HG03066 (cell line): ENCODE results near the gene RGS1.

Experiments used
- ATAC-seq: cut with Tn5 transposase; IDR thresholded peaks from one replicate; pipeline ENCODE4 v1.9.1; 2021; ENCODE audit warnings: low read depth; ENCODE audit not compliant: unreplicated experiment

RGS1 gene, protein sequence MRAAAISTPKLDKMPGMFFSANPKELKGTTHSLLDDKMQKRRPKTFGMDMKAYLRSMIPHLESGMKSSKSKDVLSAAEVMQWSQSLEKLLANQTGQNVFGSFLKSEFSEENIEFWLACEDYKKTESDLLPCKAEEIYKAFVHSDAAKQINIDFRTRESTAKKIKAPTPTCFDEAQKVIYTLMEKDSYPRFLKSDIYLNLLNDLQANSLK

GRCh38 chr1:192575499-192576189 lies at the start of gene RGS1:
Gene RGS1 (plus strand): TSS chr1:192575773. CDS start chr1:192575793, 20 bp downstream.
- peak; percentile 76 for ATAC-seq

GRCh38 chr1:192527111-192527795 lies 48.3 kb upstream of the RGS1 start:
- ATAC-seq = no peak

GRCh38 chr1:192527950-192528349 lies 47.6 kb upstream of the RGS1 start:
- peak; percentile 33 for ATAC-seq

DNA sequence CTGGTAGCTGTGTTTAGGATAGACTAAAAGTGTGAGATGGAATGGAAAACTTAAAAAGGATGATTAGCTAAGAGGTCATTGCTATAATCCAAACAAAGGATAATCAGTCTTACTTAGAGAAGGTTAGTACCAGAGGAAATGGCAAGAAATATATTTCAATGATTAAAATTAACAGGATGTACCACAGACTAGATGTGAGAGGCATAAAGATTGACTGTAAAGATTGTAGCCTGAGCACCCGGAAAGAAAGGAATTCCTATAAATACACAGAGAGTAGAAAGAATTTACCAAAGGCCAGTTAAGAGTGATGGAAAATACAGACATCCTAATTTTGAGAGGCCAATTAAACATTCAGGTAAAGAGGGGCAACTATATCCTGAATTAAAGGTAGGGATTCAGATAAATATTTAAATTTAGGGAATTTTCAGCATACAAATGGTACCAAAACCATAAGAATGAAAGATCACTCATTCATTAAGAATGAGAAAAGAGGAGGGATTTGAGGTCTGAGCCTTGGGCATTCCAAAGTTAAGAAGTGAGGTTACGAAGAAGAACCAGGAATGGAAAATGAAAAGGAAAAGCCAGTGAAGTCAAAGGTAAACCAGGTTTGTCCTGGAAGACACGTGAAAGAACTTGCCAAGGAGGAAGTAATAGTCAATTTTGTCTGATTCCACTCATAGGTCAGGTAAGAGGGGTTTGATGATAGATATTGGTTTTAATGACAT lies 46.4 kb upstream of the RGS1 start:
- no peak for ATAC-seq

- no peak for ATAC-seq
These were observed 45.8 kb upstream of the RGS1 start for GRCh38 chr1:192529811-192530210.

GRCh38 chr1:192530254-192530653 lies 45.3 kb upstream of the RGS1 start:
- peak; percentile 90 for ATAC-seq

DNA sequence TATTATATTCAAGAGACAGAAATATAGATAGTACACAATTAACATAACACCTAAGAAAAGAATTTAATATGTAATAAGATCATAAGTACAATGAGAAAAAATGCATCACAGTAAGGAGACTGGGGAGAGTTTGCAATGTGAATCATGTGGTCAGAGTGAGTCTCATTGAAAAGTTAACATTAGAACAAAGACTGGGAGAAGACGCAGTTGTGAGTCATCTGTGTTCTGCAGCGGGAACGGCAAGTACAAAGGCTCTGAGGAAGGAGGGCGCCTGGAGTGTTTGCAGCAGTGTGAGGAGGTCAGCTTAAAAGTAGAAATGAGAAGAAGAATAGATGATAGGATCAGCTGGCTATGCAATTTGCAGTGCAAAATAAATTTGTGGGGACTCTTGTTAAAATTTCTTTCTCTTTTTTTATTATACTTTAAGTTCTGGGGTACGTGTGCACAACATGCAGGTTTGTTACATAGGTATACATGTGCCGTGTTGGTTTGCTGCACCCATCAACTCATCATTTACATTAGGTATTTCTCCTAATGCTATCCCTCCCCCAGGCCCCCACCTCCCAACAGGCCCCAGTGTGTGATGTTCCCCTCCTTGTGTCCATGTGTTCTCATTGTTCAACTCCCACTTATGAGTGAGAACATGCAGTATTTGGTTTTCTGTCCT lies 44.4 kb upstream of the RGS1 start:
- peak; percentile 61 for ATAC-seq

GRCh38 chr1:192534666-192535065 lies 40.9 kb upstream of the RGS1 start:
- ATAC-seq = no peak

- no peak for ATAC-seq
These were observed 39.5 kb upstream of the RGS1 start for GRCh38 chr1:192535916-192536664.

DNA sequence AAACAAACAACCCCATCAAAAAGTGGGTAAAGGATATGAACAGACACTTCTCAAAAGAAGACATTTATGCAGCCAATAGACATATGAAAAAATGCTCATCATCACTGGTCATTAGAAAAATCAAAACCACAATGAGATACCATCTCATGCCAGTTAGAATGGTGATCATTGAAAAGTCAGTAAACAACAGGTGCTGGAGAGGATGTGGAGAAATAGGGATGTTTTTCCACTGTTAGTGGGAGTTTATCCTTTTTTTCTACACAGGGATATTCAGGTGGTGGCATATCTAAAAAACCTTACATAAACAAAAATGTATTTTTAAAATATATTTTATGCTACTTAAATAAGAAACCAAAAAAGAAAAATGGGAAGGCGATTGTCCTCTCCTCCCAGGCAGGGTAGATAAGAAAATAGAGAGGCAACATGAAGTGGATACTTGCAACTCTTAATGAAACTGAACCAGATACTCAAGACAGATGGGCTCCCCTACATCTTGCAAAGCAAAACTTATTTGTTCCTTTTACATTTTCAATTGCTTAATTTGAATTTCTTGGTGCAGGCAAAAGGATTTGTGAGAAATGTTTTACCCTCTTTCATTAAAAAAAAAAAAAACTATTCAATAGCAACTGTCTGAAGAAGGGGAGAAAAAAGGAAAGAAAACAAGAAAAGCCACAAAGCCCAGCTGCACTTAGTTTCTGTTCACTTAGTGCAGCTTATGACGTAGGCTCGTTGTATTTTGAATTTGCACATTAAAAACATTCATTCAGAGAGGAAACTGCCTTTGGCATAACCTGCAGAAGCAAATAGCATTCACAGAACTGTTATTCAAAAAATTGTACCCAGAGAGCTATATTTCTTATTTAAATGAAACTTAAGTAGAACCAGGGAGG lies 36.9 kb upstream of the RGS1 start:
- peak; percentile 84 for ATAC-seq

DNA sequence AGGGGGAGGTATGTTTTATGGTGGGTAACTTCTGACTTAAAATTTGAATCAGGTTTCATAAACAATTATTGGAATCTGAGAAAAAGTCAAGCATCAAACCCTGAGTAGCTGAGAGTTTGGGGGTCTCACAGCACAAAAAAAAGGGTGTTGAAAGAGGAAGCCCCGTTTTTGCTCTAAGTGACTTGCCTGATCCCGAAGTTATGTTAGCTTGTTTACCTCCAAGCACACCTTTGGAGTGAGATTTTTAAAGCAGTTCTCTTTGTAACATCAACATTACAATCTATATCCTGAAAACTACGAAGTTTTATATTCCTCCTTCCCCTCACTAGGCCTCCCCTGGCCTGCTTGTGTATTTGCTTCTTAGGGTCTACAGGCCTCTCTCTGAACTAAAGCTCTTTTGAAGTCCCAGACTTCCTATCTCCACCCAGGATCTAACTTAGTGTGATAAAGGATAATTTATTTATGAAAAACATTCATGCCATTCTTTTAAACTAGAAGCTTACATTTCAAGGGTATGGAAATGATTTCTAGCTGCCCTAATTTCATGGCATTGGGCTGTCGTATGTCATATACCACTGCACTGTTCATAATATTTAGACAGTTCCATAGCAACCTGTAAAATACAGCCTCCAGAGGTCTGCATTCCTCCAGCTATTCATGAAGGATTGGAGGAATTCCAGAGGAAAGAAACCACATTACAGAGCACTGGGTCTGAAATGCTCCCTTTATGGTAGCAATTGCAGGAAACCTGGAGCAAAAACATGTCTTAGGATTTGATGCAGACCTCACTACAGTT lies 36.1 kb upstream of the RGS1 start:
- no peak for ATAC-seq

DNA sequence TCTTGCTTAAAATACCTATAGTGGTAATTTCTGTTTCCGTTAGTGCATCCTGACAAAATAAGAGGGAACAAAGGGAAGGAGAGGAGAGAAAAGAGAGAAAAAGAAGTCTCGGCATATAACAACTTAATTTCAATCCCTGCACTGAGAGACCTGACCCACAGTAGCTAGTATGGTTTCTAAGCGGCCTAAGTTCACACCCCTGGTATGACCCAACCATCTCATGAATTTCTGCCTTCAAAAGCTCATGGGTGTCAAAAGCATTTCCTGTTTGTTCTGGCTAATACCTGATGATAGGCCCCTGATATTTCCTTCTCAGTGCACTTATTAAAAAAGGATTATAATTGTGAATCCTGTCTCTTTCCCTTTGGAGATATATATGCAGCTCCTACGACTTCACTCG lies 32.1 kb upstream of the RGS1 start:
- ATAC-seq = no peak

- peak; percentile 43 for ATAC-seq
These were observed 29.6 kb upstream of the RGS1 start for GRCh38 chr1:192545896-192546521.

- ATAC-seq = no peak
These were observed 28.9 kb upstream of the RGS1 start for GRCh38 chr1:192546596-192547190.

DNA sequence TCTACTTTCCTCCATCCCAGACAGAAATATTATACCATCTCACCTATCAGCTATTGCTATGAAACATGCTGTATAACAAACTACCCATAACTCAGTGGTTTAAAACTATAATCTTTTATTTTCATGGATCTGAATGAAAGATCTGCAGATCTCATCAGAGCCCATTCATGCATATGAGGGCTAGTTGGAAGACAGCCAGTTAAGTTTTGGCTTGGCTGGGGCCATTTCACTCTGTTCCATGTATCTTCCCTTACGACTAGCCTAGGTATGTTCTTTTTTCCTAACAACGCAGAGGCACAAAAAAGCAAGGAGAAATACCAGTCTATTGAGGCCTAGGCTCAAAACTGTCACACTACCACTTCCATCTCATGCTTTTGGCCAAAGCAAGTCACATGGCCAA lies 28.1 kb upstream of the RGS1 start:
- ATAC-seq = no peak

GRCh38 chr1:192549937-192550336 lies 25.6 kb upstream of the RGS1 start:
- no peak for ATAC-seq

DNA sequence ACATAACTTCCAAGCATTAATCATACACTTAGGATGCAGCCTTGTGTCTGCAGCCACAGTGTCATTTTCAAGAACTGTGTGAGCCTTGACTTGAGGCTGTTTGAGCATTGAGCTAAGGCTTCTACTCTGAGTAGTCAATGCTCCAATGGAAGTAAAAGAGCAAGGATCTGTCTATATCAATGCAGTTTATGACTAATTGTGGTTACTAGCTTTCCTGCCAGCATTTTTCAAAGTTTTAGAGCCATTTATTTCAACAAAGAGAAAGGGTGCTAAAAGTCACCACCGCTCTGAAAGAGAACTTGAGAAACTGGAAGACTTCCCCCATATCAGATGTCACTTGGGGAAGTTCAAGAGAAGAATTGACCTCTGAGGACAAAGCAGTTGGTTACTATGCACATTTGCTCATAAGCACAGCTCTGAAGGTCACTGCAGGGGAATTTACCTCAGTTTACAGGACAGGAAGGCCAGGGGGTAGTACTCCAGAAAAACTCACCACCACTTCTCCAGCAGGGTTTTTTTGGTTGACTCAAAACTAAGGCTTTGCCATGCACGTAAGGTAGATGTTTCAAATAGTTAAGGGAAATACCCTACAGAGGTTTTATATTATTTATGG lies 24.5 kb upstream of the RGS1 start:
- peak; percentile 48 for ATAC-seq
